GM10266 (cell line): ENCODE measurements around the gene DOK7.
A peak's percentile ranks its signal among the peaks of the same experiment; 100 is the strongest.
"Not testable (repeated sequence)": the region's sequence is repeated elsewhere in the genome, so short reads cannot be mapped to it uniquely, and the experiment has no call there.

Experiments
- DNase-seq: peaks from one replicate; pipeline ENCODE4 v3.0.0; 2012; ENCODE audit errors: extremely low spot score
- CTCF ChIP-seq: IDR thresholded peaks from 2 replicates; pipeline ENCODE4 v1.5.1; 2012; ENCODE audit warnings: mild to moderate bottlenecking, low read depth; ENCODE audit not compliant: control insufficient read depth, insufficient read depth; ENCODE audit errors: missing control alignments

The DOK7 gene

GRCh38 chr4:3530051-3530450, 66.9 kb downstream of the DOK7 start:
- no peak for TF ChIP-seq CTCF
- no peak for DNase-seq

- DNase-seq, result no peak
- no peak for TF ChIP-seq CTCF
Measured at GRCh38 chr4:3530663-3531254, 67.7 kb downstream of the DOK7 start.

GRCh38 chr4:3531318-3531878, 68.3 kb downstream of the DOK7 start:
- no peak for TF ChIP-seq CTCF
- no peak for DNase-seq

GRCh38 chr4:3531879-3532750, 69.0 kb downstream of the DOK7 start, which contains the start of gene LRPAP1:
Gene LRPAP1, minus strand, starts transcription at chr4:3532422. Its CDS starts 10 bp downstream, at chr4:3532412.
- TF ChIP-seq CTCF, result no peak
- peak; percentile 100 for DNase-seq

GRCh38 chr4:3532751-3533422, 69.8 kb downstream of the DOK7 start:
- DNase-seq, result no peak
- no peak for TF ChIP-seq CTCF

GRCh38 chr4:3533423-3533820, 70.3 kb downstream of the DOK7 start:
- TF ChIP-seq CTCF, result no peak
- DNase-seq, result no peak

GRCh38 chr4:3535812-3536211, 72.7 kb downstream of the DOK7 start:
- not testable (repeated sequence) for DNase-seq

GRCh38 chr4:3538906-3539305, 75.8 kb downstream of the DOK7 start:
- not testable (repeated sequence) for DNase-seq

- DNase-seq, result not testable (repeated sequence)
Measured at GRCh38 chr4:3543415-3543814, 80.3 kb downstream of the DOK7 start.
